GM12891 (cell line): ENCODE data around the gene KLHL1.
A peak's percentile ranks its signal among the peaks of the same experiment; 100 is the strongest.

Source experiments
- DNase-seq: peaks from one replicate; pipeline ENCODE4 v3.0.0; 2011; ENCODE audit warnings: low spot score; ENCODE audit not compliant: insufficient read length
- FAIRE-seq: peaks from 2 replicates; lab custom pipeline; 2011; peaks lifted over from hg19 to GRCh38; lab: Jason Lieb, UNC
- PAX5 ChIP-seq: IDR thresholded peaks from 2 replicates; pipeline ENCODE4 v1.6.1; 2011; ENCODE audit warnings: low read length, moderate library complexity, mild to moderate bottlenecking; ENCODE audit not compliant: insufficient read depth, severe bottlenecking
- POLR2A ChIP-seq: IDR thresholded peaks from 2 replicates; pipeline ENCODE4 v1.6.1; 2011; ENCODE audit warnings: low read depth, low read length, control low read depth
- POLR2AphosphoS5 ChIP-seq: IDR thresholded peaks from 2 replicates; pipeline ENCODE4 v1.6.1; 2011; ENCODE audit warnings: low read depth, low read length, control low read depth
- POU2F2 ChIP-seq: IDR thresholded peaks from 2 replicates; pipeline ENCODE4 v1.6.1; 2011; ENCODE audit warnings: low read depth, mild to moderate bottlenecking, control low read depth, low read length, moderate library complexity
- SPI1 ChIP-seq: IDR thresholded peaks from 2 replicates; pipeline ENCODE4 v1.6.1; 2011; ENCODE audit warnings: low read depth, low read length, control low read depth
- TAF1 ChIP-seq: IDR thresholded peaks from 2 replicates; pipeline ENCODE4 v1.6.1; 2011; ENCODE audit warnings: low read depth, low read length, control low read depth

The KLHL1 gene

DNA sequence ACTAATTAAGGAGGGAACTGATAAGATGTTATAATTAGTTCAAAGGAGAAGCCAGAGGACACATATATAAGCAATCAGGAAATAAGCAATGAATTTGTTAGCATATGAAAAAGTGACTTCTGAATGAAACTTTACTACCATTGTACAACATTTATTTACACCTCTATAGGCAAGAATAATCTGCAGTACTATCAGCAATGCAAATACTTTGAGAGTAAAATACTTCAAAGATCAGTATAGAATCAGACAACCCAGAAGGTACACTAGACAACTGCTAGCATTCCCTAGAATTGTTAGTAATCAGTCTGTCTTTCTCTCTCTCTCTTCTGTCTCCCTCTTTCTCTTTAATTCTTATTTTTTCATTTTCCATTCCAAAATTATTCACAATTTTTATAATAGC is 197.5 kb downstream of the KLHL1 start:
- TF ChIP-seq POU2F2 (no peak), POLR2AphosphoS5 (no peak), SPI1 (no peak), POLR2A (no peak), TAF1 (no peak)
- DNase-seq (no peak), FAIRE-seq (no peak)

DNA sequence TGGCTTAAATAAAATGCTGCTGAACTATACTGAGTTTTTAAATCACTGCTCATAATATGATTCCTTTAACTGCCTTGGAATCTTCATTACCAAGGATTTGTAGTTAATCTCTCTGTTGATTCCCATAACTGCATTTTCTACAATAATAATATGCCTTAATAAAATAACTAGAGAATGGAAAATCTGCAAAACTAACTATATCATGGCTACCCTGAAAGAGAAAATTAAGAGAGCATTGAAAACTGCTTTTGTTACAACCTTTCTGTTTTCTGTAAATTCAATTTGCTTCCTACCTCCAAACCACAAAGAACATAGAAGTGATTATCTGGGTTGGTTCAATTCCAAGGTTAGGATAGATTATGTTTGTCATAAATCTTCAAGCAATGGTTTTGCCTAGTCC is 203.5 kb downstream of the KLHL1 start:
- FAIRE-seq (no peak), DNase-seq (no peak)
- TF ChIP-seq POLR2AphosphoS5 (no peak), POLR2A (no peak), POU2F2 (no peak), TAF1 (no peak), PAX5 (no peak), SPI1 (no peak)

GRCh38 chr13:69903081-69903480 is 205.2 kb downstream of the KLHL1 start:
- DNase-seq (no peak), FAIRE-seq (no peak)
- TF ChIP-seq POU2F2 (no peak), POLR2AphosphoS5 (no peak), TAF1 (no peak), POLR2A (no peak), PAX5 (no peak), SPI1 (no peak)

DNA sequence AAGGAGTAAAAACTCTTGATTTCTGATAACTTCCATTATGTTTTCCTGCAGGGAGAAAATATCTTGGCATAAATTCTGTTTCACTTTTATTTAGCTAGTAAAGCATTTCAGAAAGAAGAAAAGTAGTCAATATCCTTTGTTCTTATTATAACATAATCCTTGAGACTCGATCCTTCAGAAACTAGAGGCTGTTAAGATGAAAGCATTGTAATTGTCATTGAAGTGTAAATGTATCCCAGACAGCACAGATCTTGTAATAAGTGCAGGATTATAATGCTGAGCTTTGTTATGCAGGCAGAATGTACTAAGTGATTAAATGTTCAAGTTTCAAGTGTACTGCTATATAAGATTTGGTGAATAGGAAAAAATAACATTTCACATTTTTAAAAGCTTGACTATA is 225.8 kb downstream of the KLHL1 start:
- no peak for DNase-seq
- FAIRE-seq = no peak
- TF ChIP-seq POLR2AphosphoS5 (no peak), SPI1 (no peak), PAX5 (no peak), POLR2A (no peak), TAF1 (no peak), POU2F2 (no peak)

GRCh38 chr13:69879936-69880335 is 228.3 kb downstream of the KLHL1 start:
- no peak for FAIRE-seq
- no peak for DNase-seq
- no peak for TF ChIP-seq POLR2A
- no peak for TF ChIP-seq PAX5
- TF ChIP-seq POU2F2 = no peak
- TF ChIP-seq TAF1 = no peak
- no peak for TF ChIP-seq POLR2AphosphoS5
- no peak for TF ChIP-seq SPI1

- TF ChIP-seq SPI1 = no peak
- TF ChIP-seq POLR2AphosphoS5 = no peak
- TF ChIP-seq TAF1 = no peak
- no peak for TF ChIP-seq POLR2A
- no peak for TF ChIP-seq PAX5
- no peak for TF ChIP-seq POU2F2
- DNase-seq (no peak), FAIRE-seq (no peak)
These were observed 235.8 kb downstream of the KLHL1 start for GRCh38 chr13:69872321-69873047.

- DNase-seq (no peak), FAIRE-seq (no peak)
- no peak for TF ChIP-seq POU2F2
- TF ChIP-seq SPI1 = no peak
- TF ChIP-seq TAF1 = no peak
- TF ChIP-seq PAX5 = no peak
- TF ChIP-seq POLR2AphosphoS5 = no peak
- no peak for TF ChIP-seq POLR2A
These were observed 241.7 kb downstream of the KLHL1 start for GRCh38 chr13:69866555-69866954.

GRCh38 chr13:69857183-69857821 is 250.9 kb downstream of the KLHL1 start:
- DNase-seq (no peak), FAIRE-seq (peak; percentile 73)
- TF ChIP-seq PAX5 = no peak
- TF ChIP-seq POLR2A = no peak
- no peak for TF ChIP-seq POU2F2
- TF ChIP-seq SPI1 = no peak
- TF ChIP-seq TAF1 = no peak
- TF ChIP-seq POLR2AphosphoS5 = no peak

DNA sequence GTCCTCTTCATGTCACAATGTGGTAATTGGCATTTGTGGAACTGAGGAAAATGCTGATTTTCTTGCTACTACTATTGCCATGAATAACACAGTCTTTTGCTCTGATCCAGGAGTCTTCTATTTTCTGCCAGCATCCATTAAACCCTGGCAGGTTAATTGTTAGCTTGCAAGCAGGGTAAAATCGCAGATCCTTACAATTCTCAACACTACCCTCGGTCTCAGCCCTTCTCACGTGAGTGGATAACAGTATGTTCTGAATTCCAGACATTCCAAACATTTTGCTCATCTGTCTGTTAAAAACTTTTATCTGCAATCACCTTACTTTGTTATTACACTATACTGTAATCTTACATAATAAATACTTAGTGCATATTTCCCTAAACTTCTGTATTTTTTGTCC is 251.9 kb downstream of the KLHL1 start:
- TF ChIP-seq POU2F2 (no peak), POLR2AphosphoS5 (no peak), PAX5 (no peak), POLR2A (no peak), TAF1 (no peak), SPI1 (no peak)
- DNase-seq = no peak
- FAIRE-seq = no peak

- DNase-seq (no peak), FAIRE-seq (no peak)
- TF ChIP-seq PAX5 (no peak), POLR2AphosphoS5 (no peak), POU2F2 (no peak), TAF1 (no peak), SPI1 (no peak), POLR2A (no peak)
These were observed 279.7 kb downstream of the KLHL1 start for GRCh38 chr13:69828527-69828926.
